NT2/D1 (cell line): ENCODE measurements around the gene EDC3.

Experiments
- SUZ12 ChIP-seq: IDR thresholded peaks from 2 replicates; pipeline ENCODE4 v1.6.1; 2011; ENCODE audit not compliant: insufficient read length, insufficient read depth; ENCODE audit errors: extremely low read depth
- YY1 ChIP-seq: IDR thresholded peaks from 2 replicates; pipeline ENCODE4 v1.6.1; 2011; ENCODE audit not compliant: insufficient read length, insufficient read depth
- ZNF274 ChIP-seq: IDR thresholded peaks from 2 replicates; pipeline ENCODE4 v1.6.1; 2011; ENCODE audit warnings: mild to moderate bottlenecking, low read depth, low read length

DNA sequence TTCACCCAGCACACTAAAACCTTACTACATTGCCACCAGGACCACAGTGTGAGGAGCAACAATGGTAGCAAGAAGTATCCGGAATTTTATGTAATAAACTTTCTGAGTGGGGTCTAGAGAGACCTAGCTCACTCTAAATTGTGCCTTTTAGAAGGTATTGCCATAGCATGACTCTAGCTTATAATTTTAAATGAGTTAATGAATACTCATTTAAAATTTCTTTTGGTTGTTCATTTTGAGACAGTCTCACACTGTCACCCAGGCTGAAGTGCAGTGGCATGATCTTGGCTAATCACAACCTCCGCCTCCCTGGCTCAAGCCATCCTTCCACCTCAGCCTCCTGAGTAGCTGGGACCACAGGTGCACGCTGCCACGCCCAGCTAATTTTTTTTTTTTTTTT lies 26.2 kb downstream of the EDC3 start:
- TF ChIP-seq ZNF274, result no peak
- no peak for TF ChIP-seq SUZ12
- TF ChIP-seq YY1, result no peak
